Measurements from ENCODE around the gene RNF115.
"Not testable (repeated sequence)": the region's sequence is repeated elsewhere in the genome, so short reads cannot be mapped to it uniquely, and the experiment has no call there.

DNA sequence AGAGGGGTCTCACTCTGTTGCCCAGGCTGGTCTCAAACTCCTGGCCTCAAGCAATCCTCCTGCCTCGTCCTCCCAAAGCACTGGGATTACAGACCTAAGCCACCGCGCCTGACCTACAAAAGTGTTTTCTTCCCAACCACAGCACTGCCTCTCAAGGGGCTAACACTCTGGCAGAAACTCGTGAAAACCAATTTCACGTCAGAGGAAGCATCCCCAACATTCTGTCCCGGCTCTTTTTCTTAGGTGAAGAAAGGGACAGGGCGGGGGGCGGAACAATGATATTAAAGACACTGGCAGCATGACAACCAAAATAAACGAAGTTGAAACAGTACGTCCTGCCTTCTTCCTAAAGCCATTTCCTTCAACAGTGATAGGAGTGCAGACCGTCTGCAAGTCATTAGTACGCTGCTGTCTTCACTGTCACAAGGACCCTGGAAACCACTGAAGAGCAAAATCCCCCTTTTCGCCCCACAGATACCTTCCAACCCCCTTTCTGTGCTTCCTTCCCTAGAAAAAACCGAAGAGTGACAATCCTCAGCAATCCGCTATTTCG is 1.0 kb downstream of the RNF115 start:
- not testable (repeated sequence) for TF ChIP-seq YY1 (IDR thresholded peaks at IDR 0.05; ENCODE audit: low read depth); TAF1 (IDR thresholded peaks at IDR 0.05; ENCODE audit: borderline replicate concordance, low read depth, low read length); CTCF (IDR thresholded peaks at IDR 0.05); POLR2AphosphoS5 (IDR thresholded peaks at IDR 0.05; ENCODE audit: low read depth, low read length); TCF12 (IDR thresholded peaks at IDR 0.05); GABPA (IDR thresholded peaks at IDR 0.05; ENCODE audit: low read depth); FOXJ3 (CRISPR knock-in tag; IDR thresholded peaks at IDR 0.05); RXRA (IDR thresholded peaks at IDR 0.05; ENCODE audit: borderline replicate concordance, low read depth); SIN3A (IDR thresholded peaks at IDR 0.05; ENCODE audit: borderline replicate concordance, low read depth, low read length)
- TF ChIP-seq, protein P1, sequence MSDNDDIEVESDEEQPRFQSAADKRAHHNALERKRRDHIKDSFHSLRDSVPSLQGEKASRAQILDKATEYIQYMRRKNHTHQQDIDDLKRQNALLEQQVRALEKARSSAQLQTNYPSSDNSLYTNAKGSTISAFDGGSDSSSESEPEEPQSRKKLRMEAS (IDR thresholded peaks at IDR 0.05; ENCODE audit: low read depth) = not testable (repeated sequence)
